ENCODE measurements around the gene SPATC1L.
"Not testable (repeated sequence)": the region's sequence is repeated elsewhere in the genome, so short reads cannot be mapped to it uniquely, and the experiment has no call there.

Gene SPATC1L

DNA sequence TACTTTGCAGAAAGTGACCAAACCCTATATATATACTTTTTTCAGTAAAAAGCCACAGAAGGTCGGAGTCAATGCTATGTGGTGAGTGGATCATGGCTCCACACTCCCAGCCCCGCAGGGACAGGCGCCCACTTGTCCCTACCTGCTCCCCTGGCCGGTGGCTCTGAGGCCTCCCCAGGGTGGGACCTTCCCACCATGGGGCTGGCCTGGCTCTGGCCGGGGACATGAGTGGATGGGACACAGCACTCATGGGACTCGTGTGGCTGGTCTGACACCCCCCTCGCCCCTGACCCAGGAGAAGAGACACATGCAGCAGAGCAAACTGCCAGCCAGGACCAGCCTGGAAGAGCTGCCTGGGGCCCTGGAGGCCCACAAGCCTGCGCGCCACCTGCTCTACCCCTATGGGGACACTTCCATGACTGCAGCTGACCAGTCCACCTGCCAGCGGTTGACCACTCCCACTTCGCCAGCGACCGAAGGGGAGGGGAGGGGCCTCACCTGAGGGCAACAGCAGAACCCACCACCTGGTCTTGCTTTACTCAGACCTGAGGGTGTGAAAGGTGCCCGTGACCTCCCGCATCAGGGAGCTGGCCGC, 2.2 kb downstream of the SPATC1L start:
- H3K27ac ChIP-seq: no peak overlapping the region
- TF ChIP-seq, protein P1, sequence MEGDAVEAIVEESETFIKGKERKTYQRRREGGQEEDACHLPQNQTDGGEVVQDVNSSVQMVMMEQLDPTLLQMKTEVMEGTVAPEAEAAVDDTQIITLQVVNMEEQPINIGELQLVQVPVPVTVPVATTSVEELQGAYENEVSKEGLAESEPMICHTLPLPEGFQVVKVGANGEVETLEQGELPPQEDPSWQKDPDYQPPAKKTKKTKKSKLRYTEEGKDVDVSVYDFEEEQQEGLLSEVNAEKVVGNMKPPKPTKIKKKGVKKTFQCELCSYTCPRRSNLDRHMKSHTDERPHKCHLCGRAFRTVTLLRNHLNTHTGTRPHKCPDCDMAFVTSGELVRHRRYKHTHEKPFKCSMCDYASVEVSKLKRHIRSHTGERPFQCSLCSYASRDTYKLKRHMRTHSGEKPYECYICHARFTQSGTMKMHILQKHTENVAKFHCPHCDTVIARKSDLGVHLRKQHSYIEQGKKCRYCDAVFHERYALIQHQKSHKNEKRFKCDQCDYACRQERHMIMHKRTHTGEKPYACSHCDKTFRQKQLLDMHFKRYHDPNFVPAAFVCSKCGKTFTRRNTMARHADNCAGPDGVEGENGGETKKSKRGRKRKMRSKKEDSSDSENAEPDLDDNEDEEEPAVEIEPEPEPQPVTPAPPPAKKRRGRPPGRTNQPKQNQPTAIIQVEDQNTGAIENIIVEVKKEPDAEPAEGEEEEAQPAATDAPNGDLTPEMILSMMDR (conservative IDR thresholded peaks at IDR 0.05): no peak

DNA sequence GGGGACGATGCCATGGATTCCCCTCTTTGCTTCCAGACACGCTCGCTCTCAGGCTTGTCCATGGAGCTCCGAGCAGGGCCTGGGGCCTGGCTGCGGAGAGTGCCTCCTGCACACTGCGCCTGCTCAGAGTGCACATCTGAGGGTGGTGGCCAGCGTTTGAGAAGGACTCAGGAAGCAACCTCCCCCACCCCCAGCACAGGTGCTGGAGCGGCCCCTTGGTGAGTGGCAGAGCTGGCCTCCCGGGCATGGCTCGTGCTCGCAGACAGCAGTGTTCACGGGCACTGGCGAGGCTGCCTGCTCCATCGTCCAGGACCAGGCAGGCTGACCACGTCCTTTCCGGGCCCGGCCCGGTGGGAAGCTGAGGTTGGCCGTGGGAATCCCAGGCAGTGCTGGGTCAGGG, 2.8 kb downstream of the SPATC1L start:
- TF ChIP-seq, protein P1 (conservative IDR thresholded peaks at IDR 0.05): no peak

DNA sequence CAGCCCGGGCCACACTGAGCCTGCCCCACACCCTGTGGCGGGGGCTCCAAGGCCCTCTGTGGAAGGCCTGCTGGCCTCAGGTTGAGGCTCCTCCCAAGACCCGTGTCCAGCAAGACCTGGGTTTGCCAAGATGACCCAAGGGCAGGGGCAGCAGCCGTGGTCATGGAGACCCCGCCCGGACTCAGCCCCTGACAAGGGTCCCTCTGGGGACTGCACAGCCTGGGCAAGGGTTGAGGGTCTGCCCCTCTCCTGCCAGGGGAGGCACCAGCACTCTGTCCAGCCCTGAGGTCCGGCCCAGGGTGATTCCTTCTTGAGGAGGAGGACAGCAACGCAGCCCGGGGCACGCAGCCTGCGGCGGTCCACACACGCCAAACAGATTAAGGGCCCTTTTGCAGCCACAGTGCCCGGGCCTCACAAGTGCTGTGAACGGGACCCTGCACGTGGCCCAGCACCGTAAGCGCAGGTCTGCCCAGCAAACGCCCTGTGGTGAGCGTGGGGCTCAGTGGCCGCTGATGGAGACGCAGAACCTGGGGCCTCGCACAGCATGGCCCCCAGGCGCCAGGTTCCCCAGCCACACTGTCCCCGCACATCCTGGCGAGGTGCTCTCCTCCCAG, 3.4 kb downstream of the SPATC1L start:
- no peak overlapping the region for H3K27ac ChIP-seq

More for the DNA sequence above, 2.8 kb downstream of the SPATC1L start:
- no peak overlapping the region for H3K27ac ChIP-seq

DNA sequence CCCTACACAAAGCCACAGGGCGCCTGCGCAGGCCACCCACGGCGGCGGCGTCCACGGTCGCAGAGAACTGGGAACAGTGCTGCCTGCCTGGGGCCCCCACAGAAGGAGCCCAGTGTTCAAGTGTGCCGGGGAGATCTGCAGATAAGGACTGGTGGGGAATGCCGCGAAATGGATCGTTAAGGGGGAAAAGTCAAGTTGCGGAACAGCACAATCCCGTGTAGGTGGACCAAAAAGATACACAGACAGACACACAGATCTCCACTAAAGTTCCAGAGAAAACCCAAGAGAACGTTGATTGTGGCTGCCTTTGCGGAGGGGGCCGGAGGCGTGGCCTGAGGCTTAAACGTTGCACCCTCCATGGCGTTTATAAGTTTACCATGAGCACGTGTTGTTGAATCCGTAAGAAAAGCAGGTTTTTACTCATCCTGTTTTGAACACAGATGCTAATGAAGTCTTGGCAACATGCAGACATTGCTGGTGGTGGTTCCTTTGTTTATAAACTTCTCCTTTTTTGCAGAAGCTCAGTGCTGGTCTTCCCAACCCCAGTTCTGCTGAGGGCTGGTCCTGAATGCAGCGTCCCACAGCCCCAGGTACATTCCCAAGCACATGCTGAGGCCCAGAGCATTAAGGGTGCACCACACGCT, 4.1 kb downstream of the SPATC1L start:
- no peak overlapping the region for H3K27ac ChIP-seq
- TF ChIP-seq, protein P1 (conservative IDR thresholded peaks at IDR 0.05): no peak

More for the DNA sequence above, 3.4 kb downstream of the SPATC1L start:
- TF ChIP-seq, protein P1 (conservative IDR thresholded peaks at IDR 0.05): no peak

DNA sequence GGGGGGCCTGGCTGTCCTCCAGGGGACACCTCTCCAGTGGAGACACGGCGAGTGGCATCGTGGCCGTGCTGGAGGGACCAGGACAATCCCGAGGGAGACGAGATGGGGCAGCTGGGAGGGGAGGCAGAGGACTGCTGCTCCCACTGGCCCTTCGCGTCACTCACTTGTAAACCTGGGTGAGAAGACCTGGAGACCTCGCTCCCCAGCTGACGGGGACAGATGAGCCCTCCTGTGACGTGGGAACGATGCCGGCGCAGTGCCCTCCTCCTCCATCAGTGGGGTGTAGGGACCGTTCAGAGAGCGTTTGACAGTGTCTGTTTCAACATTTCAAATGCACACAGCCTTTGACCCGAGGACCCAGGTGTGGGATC, 4.6 kb downstream of the SPATC1L start:
- TF ChIP-seq, protein P1 (conservative IDR thresholded peaks at IDR 0.05): no peak
- no peak overlapping the region for H3K27ac ChIP-seq

DNA sequence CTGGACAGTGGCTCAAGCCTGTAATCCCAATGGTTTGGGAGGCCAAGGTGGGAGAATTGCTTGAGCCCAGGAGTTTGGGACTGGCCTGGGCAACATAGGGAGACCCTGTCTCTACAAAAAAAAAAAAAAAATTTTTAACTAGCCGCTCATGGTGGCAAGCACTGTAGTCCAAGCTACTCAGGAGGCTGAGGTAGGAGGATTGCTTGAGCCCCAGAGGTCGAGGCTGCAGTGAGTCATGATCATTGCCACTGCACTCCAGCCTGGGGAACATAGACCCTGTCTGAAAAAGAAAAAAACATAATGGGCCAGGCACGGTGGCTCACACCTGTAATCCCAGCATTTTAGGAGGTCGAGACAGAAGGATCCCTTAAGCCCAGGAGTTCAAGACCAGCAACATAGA, 5.3 kb downstream of the SPATC1L start:
- TF ChIP-seq, protein P1 (conservative IDR thresholded peaks at IDR 0.05): no peak
- H3K27ac ChIP-seq: no peak overlapping the region

DNA sequence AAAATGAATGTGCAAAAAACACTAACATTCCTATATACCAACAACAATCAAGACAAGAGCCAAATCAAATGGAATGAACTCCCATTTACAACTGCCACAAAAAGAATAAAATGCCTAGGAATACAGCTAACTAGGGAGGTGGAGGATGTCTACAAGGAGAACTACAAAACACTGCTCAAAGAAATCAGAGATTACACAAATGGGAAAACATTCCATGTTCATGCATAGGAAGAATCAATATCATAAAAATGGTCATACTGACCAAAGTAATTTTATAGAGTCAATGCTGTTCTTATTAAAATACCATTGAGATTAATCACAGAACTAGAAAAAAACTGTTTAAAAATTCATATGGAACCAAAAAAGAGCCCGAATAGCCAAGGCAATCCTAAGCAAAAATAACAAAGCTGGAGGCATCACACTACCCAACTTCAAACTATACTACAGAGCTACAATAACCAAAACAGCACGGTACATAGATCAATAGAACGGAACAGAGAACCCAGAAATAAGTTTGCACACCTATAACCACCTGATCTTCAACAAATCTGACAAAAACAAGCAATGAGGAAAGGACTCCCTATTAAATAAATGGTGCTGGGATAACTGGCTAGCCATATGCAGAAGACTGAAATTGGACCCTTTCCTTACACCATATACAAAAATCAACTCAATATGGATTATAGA, 7.7 kb downstream of the SPATC1L start:
- not testable (repeated sequence) for H3K27ac ChIP-seq
